Peyer's patch (tissue), 4 donors: ENCODE data around the gene MEI4.

ENCODE experiments used
- POLR2A ChIP-seq, 2 donors: fragments of 450-650 bp; IDR thresholded peaks; one replicate each; pipeline ENCODE4 v1.5.1; 2017; ENCODE audit warnings: antibody characterized with exemption in 2 of 2, mild to moderate bottlenecking in 2 of 2, moderate library complexity in 2 of 2
- TF ChIP-seq, protein P1 (sequence below), 6 experiments: fragments of 450-650 bp in 4 of 6; fragments of 200-600 bp in 2 of 6; sonication (generic) in 1 of 6; IDR thresholded peaks; one replicate each; pipeline ENCODE4 v1.5.1; 2017 to 2019; ENCODE audit warnings: antibody characterized with exemption in 6 of 6, mild to moderate bottlenecking in 3 of 6, moderate library complexity in 1 of 6

DNA sequence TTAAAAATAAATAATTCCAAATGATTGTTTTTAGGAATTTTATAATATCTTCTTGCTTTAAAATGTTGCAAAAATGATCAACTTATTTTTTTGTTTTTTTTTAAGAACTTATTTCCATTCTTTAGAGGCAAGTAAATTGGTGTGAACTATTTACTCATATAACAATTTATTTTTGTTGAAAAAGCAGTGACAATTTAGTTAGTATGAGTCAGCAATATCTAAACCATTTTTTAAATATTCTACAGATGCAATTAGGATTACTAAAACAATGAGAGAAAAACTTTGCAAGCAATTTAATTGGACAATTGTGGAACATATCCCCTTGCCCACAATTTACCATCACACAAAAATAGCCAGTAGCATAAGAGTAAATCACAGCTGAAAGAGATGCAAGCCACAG, 319.5 kb downstream of the MEI4 start:
- TF ChIP-seq, protein P1, sequence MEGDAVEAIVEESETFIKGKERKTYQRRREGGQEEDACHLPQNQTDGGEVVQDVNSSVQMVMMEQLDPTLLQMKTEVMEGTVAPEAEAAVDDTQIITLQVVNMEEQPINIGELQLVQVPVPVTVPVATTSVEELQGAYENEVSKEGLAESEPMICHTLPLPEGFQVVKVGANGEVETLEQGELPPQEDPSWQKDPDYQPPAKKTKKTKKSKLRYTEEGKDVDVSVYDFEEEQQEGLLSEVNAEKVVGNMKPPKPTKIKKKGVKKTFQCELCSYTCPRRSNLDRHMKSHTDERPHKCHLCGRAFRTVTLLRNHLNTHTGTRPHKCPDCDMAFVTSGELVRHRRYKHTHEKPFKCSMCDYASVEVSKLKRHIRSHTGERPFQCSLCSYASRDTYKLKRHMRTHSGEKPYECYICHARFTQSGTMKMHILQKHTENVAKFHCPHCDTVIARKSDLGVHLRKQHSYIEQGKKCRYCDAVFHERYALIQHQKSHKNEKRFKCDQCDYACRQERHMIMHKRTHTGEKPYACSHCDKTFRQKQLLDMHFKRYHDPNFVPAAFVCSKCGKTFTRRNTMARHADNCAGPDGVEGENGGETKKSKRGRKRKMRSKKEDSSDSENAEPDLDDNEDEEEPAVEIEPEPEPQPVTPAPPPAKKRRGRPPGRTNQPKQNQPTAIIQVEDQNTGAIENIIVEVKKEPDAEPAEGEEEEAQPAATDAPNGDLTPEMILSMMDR (IDR thresholded peaks at IDR 0.05): no peak
- no peak for TF ChIP-seq POLR2A (IDR thresholded peaks at IDR 0.05)
